Lung (tissue), 12 donors: ENCODE measurements around the gene NPRL2. TPM values are rescaled to one million over a fixed set of nuclear protein-coding genes. Genes with fewer than 3 reads are reported as not detected.
A peak's percentile ranks its signal among the peaks of the same experiment; 100 is the strongest.

Experiments
- ATAC-seq: fragments of 200-7000 bp; cut with Tn5 transposase; one replicate; pipeline ENCODE4 v1.9.1; 2020; ENCODE audit warnings: moderate number of reproducible peaks; ENCODE audit not compliant: insufficient read depth, low FRiP score
- DNase-seq, 3 donors: peaks; one replicate each; pipeline ENCODE4 v3.0.0-alpha.2; 2013 to 2017
- H3K27ac ChIP-seq, 2 donors: one replicate each; pipeline ENCODE4 v1.5.1; 2013; ENCODE audit warnings: mild to moderate bottlenecking in 2 of 2, moderate library complexity in 2 of 2, control low read depth in 1 of 2, inconsistent platforms in 1 of 2, low read depth in 1 of 2, low read length in 1 of 2
- H3K27me3 ChIP-seq, 3 donors: one replicate each; pipeline ENCODE4 v1.5.1; 2013; ENCODE audit warnings: low read length in 2 of 3; ENCODE audit not compliant: control insufficient read depth in 3 of 3, insufficient read depth in 3 of 3
- H3K36me3 ChIP-seq, 4 donors: one replicate each; pipeline ENCODE4 v1.5.1; 2013; ENCODE audit warnings: low read length in 4 of 4, mild to moderate bottlenecking in 1 of 4, moderate library complexity in 1 of 4; ENCODE audit not compliant: control insufficient read depth in 4 of 4, insufficient read depth in 4 of 4
- H3K4me1 ChIP-seq, 5 donors: one replicate each; pipeline ENCODE4 v1.5.1; 2013; ENCODE audit warnings: low read length in 5 of 5, mild to moderate bottlenecking in 2 of 5, moderate library complexity in 1 of 5; ENCODE audit not compliant: control insufficient read depth in 5 of 5, insufficient read depth in 5 of 5
- H3K4me3 ChIP-seq: one replicate; pipeline ENCODE4 v1.5.1; 2013; ENCODE audit warnings: mild to moderate bottlenecking, control low read depth, moderate library complexity
- H3K9ac ChIP-seq, 2 donors: one replicate each; pipeline ENCODE4 v1.5.1; 2013; ENCODE audit warnings: low read length in 2 of 2, control low read depth in 1 of 2; ENCODE audit not compliant: insufficient read depth in 1 of 2
- H3K9me3 ChIP-seq, 4 donors: one replicate each; pipeline ENCODE4 v1.5.1; 2013; ENCODE audit warnings: low read length in 3 of 4, mild to moderate bottlenecking in 1 of 4, moderate library complexity in 1 of 4; ENCODE audit not compliant: control insufficient read depth in 4 of 4, insufficient read depth in 3 of 4
- WGBS, 2 donors: extraction: QIAGEN DNeasy Blood & Tissue Kit; methylation state at CpG; one replicate each; pipeline ENCODE4 v1.1.7; 2013; 5-methylcytosine and 5-hydroxymethylcytosine counted together
- polyA plus RNA-seq, 2 donors: library from polyadenylated mRNA; stranded (reverse); fragments of 200-250 nt; gene quantifications; one replicate each; pipeline ENCODE4 v1.2.1, GENCODE V29; 2013
- total RNA-seq, 2 donors: library from RNA; depleted of rRNA in 1 of 2; stranded (reverse); fragments of >200 nt in 1 of 2; gene quantifications; one replicate each; pipeline ENCODE4 v1.2.1, GENCODE V29; 2014 to 2021
- TF ChIP-seq, protein P1 (sequence below): IDR thresholded peaks from 2 replicates; pipeline ENCODE4 v1.5.1; 2012; ENCODE audit warnings: mild to moderate bottlenecking; ENCODE audit errors: control extremely low read depth, extremely low read depth
- donor health status: control.
- donor health status: control.
- donor health status: Bipolar disorder and iron deficiency.
- donor health status: healthy.
- donor health status: DM: yes; HTN: yes; CAD: no.

The NPRL2 gene
- total and polyA plus RNA-seq, 4 donors = 12.7 to 21.9 (median 17.2) TPM

DNA sequence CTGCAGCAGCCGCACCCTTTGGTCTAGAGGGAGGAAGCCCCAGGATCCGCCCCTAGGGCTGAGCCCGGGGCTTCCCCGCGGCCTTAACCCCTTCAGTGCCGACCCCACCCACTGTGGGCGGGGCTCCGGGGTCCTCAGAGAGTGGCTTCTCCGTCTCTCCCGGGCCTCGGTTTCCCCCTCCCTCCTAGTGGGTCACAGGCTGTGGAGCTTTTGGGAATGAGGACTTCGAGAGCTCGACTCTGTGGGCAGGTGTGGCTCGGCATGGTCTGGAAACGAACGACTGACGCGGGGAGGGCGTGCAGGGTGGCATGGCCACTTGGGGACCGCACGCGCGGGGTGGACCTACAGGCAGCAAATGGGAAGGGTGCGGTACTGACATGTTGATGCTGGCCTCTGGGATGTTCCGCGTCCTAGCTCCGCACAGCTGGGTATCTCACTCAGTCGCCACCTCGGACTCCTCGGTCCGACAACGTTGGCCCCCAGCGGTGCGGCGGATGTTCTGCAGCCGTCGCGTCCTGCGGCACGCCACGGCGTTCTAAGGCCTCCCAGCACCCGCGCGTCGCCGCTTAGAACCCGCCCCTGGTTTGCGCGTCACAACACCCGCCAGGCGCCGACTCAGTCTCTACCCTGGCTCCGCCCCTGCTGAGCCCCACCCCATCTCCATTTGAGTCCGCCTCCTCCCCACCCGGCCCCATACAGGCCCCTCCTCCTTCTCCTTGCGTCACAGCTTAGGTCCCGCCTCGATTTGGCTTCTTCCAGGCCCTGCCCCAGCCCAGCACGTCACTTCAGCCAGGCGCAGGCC lies 51.5 kb downstream of the NPRL2 start, which contains the start of the genes HYAL3 and NAA80:
Gene HYAL3, minus strand, starts transcription at position 570 of the 802 bp plus-strand sequence. CDS start 3,803 bp downstream, outside the sequence.
Gene NAA80, minus strand, starts transcription at position 570 of the 802 bp plus-strand sequence. CDS start 1,942 bp downstream, outside the sequence.
- Histone ChIP-seq H3K4me1 (peaks cover 10 to 31% (median 17%) of the 10 kb centered on the region in 5 donors), H3K9ac (peak within 1 kb of the TSS; percentile 51 to 85), H3K36me3 (peaks cover 0 to 4% (median 0%) of the 10 kb centered on the region in 4 donors), H3K9me3 (no peaks in the 10 kb centered on the region), H3K27me3 (no peaks in the 10 kb centered on the region), H3K4me3 (peak within 1 kb of the TSS; percentile 45), H3K27ac (peak within 1 kb of the TSS; percentile 86 to 95)
- 0 to 1% methylated on average over 61 of the region's 61 CpGs for whole genome bisulfite sequencing, 2 donors
- ATAC-seq = peak; percentile 91
- DNase-seq = peak; percentile 100
- TF ChIP-seq, protein P1, sequence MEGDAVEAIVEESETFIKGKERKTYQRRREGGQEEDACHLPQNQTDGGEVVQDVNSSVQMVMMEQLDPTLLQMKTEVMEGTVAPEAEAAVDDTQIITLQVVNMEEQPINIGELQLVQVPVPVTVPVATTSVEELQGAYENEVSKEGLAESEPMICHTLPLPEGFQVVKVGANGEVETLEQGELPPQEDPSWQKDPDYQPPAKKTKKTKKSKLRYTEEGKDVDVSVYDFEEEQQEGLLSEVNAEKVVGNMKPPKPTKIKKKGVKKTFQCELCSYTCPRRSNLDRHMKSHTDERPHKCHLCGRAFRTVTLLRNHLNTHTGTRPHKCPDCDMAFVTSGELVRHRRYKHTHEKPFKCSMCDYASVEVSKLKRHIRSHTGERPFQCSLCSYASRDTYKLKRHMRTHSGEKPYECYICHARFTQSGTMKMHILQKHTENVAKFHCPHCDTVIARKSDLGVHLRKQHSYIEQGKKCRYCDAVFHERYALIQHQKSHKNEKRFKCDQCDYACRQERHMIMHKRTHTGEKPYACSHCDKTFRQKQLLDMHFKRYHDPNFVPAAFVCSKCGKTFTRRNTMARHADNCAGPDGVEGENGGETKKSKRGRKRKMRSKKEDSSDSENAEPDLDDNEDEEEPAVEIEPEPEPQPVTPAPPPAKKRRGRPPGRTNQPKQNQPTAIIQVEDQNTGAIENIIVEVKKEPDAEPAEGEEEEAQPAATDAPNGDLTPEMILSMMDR = peak; percentile 1

DNA sequence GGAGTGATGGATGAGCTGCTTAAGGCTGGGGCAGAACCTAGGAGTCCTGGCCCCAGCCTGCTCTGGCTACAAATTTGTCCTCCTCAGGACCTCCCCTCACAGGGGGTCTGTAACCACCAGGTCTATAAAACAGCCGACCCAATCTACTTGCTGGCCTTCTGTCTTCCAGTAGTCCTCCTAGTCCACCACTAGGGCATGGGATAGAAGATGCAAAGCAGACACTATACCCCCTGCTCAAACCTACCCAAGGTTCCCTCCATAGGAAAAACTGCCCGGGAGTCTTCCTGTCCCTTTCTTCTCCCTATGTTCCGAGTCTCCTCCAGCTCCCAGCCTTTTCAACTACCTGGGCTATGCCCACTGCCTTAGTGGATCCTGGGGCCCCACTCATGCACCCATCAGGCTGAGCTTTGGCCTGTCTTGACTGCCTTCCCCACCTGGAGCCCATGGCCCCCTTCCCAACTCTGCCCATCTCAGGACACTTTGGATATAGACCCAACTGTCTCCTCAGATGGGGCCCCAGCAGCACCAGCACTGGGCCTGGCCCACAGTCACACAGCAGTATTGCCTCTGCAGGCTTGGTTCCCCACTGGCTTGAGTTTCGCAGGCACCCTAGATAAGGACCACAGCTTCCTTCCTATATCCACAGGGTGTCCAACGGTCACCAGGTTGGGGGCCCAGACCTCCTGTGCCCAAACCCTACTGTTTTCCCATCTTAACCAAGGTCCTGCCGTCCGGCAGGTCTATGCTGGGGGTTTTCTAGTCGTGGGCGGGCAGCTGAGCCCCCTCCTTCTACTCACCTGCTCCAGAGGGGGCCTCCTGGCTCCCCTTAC lies 52.5 kb downstream of the NPRL2 start:
- H3K4me1 ChIP-seq = peaks cover 9 to 27% (median 13%) of the 10 kb centered on the region in 5 donors
- 24 to 40% methylated on average over 9 of the region's 9 CpGs for WGBS, 2 donors

DNA sequence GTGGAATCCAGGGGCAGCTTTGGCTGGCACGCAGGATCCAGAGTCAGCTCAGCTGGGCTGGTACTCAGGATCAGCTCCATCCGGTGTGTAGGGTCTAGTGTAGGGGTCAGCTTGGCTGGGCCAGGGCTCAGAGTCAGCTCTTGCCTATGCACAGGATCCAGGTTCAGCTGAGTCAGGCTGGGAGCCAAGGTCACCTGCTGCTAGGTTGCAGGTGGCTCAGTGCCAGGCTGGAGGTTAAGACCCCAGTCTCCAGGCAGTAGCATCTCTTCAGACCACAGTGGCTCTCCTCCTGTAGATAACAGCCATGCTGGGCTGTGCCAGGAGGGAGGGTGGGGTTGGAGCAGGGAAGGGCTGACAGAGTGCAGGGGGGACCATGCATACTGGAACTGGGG lies 53.2 kb downstream of the NPRL2 start:
- Histone ChIP-seq H3K36me3 (peaks cover 0 to 4% (median 0%) of the 10 kb centered on the region in 4 donors), H3K9ac (no peak overlapping the region), H3K9me3 (no peaks in the 10 kb centered on the region), H3K4me1 (peaks cover 6 to 32% (median 12%) of the 10 kb centered on the region in 5 donors), H3K27me3 (no peaks in the 10 kb centered on the region), H3K4me3 (no peak overlapping the region), H3K27ac (peak overlapping the region in 1 of 2 donors; percentile 12)
- ATAC-seq (no peak), DNase-seq (no peak)
- WGBS, 2 donors = 94 to 98% methylated on average over 2 of the region's 2 CpGs
- TF ChIP-seq, protein P1 = no peak

More for the DNA sequence above, 52.5 kb downstream of the NPRL2 start:
- Histone ChIP-seq H3K4me3 (no peak overlapping the region), H3K9me3 (no peaks in the 10 kb centered on the region), H3K27ac (peak overlapping the region; percentile 81 to 86), H3K9ac (peak overlapping the region in 1 of 2 donors; percentile 84), H3K27me3 (no peaks in the 10 kb centered on the region), H3K36me3 (peaks cover 0 to 4% (median 0%) of the 10 kb centered on the region in 4 donors)
- DNase-seq (no peak), ATAC-seq (no peak)
- TF ChIP-seq, protein P1 = no peak

Other genes with a start within 250 kb of the NPRL2 start
- 10 to 100 TPM; 27.8 to 54.3 TPM for gene SEMA3F, start 195.5 kb downstream of the NPRL2 start, total RNA-seq
- gene SEMA3F, start 195.5 kb downstream of the NPRL2 start, polyA plus RNA-seq = 10 to 100 TPM; 41.6 to 53.1 TPM
- gene GNAT1, start 159.2 kb downstream of the NPRL2 start, total RNA-seq = not detected
- gene GNAT1, start 159.2 kb downstream of the NPRL2 start, polyA plus RNA-seq = under 1 TPM; 0.05 to 0.16 TPM
- gene SLC38A3, start 145.5 kb downstream of the NPRL2 start, total RNA-seq = 1 to 10 TPM in 1 of 2 donors, under 1 TPM in 1; 0.43 to 4.3 TPM
- gene SLC38A3, start 145.5 kb downstream of the NPRL2 start, polyA plus RNA-seq = under 1 TPM; 0.08 to 0.24 TPM
- 100 to 1,000 TPM; 224 to 332 TPM for gene GNAI2, start 114.6 kb downstream of the NPRL2 start, total RNA-seq
- gene GNAI2, start 114.6 kb downstream of the NPRL2 start, polyA plus RNA-seq = 100 to 1,000 TPM; 217 to 364 TPM
- 10 to 100 TPM; 47.9 to 95.7 TPM for gene SEMA3B, start 81.6 kb downstream of the NPRL2 start, total RNA-seq
- 10 to 100 TPM; 39.6 to 75.6 TPM for gene SEMA3B, start 81.6 kb downstream of the NPRL2 start, polyA plus RNA-seq
- under 1 TPM in 1 of 2 donors, not detected in 1; 0.12 TPM for gene LSMEM2, start 71.7 kb downstream of the NPRL2 start, total RNA-seq
- gene LSMEM2, start 71.7 kb downstream of the NPRL2 start, polyA plus RNA-seq = under 1 TPM; 0.10 to 0.49 TPM
- 10 to 100 TPM; 14.7 to 98.8 TPM for gene IFRD2, start 58.3 kb downstream of the NPRL2 start, total RNA-seq
- gene IFRD2, start 58.3 kb downstream of the NPRL2 start, polyA plus RNA-seq = 100 to 1,000 TPM in 1 of 2 donors, 10 to 100 TPM in 1; 91.4 to 107 TPM
- 1 to 10 TPM; 1.4 to 4.0 TPM for gene HYAL3, start 51.4 kb downstream of the NPRL2 start, total RNA-seq
- 1 to 10 TPM; 2.5 to 4.9 TPM for gene HYAL3, start 51.4 kb downstream of the NPRL2 start, polyA plus RNA-seq
- gene NAA80, start 51.4 kb downstream of the NPRL2 start, total RNA-seq = 10 to 100 TPM in 1 of 2 donors, 1 to 10 TPM in 1; 4.8 to 16.6 TPM
- 10 to 100 TPM in 1 of 2 donors, 1 to 10 TPM in 1; 9.5 to 14.7 TPM for gene NAA80, start 51.4 kb downstream of the NPRL2 start, polyA plus RNA-seq
- gene HYAL1, start 47.2 kb downstream of the NPRL2 start, total RNA-seq = 10 to 100 TPM in 1 of 2 donors, 1 to 10 TPM in 1; 1.6 to 51.2 TPM
- 10 to 100 TPM; 24.6 to 27.8 TPM for gene HYAL1, start 47.2 kb downstream of the NPRL2 start, polyA plus RNA-seq
- 100 to 1,000 TPM in 1 of 2 donors, 10 to 100 TPM in 1; 94.3 to 218 TPM for gene HYAL2, start 28.0 kb downstream of the NPRL2 start, total RNA-seq
- 100 to 1,000 TPM; 193 to 208 TPM for gene HYAL2, start 28.0 kb downstream of the NPRL2 start, polyA plus RNA-seq
- 10 to 100 TPM; 11.1 to 33.4 TPM for gene TUSC2, start 22.6 kb downstream of the NPRL2 start, total RNA-seq
- gene TUSC2, start 22.6 kb downstream of the NPRL2 start, polyA plus RNA-seq = 10 to 100 TPM; 27.6 to 54.5 TPM
- gene RASSF1, start 9.9 kb downstream of the NPRL2 start, total RNA-seq = 10 to 100 TPM; 36.3 to 46.0 TPM
- 10 to 100 TPM; 38.0 to 59.0 TPM for gene RASSF1, start 9.9 kb downstream of the NPRL2 start, polyA plus RNA-seq
- 100 to 1,000 TPM in 1 of 2 donors, 10 to 100 TPM in 1; 70.8 to 117 TPM for gene ZMYND10, start 5.0 kb downstream of the NPRL2 start, total RNA-seq
- gene ZMYND10, start 5.0 kb downstream of the NPRL2 start, polyA plus RNA-seq = 10 to 100 TPM; 31.4 to 54.1 TPM
- gene CYB561D2, start 87 bp upstream of the NPRL2 start, total RNA-seq = 10 to 100 TPM; 18.2 to 33.9 TPM
- 10 to 100 TPM; 21.4 to 50.8 TPM for gene CYB561D2, start 87 bp upstream of the NPRL2 start, polyA plus RNA-seq
- gene TMEM115, start 8.7 kb upstream of the NPRL2 start, total RNA-seq = 10 to 100 TPM; 29.0 to 38.8 TPM
- 10 to 100 TPM; 32.9 to 44.8 TPM for gene TMEM115, start 8.7 kb upstream of the NPRL2 start, polyA plus RNA-seq
- gene CACNA2D2, start 152.9 kb upstream of the NPRL2 start, total RNA-seq = 100 to 1,000 TPM in 1 of 2 donors, 10 to 100 TPM in 1; 35.8 to 111 TPM
- 100 to 1,000 TPM in 1 of 2 donors, 10 to 100 TPM in 1; 28.2 to 102 TPM for gene CACNA2D2, start 152.9 kb upstream of the NPRL2 start, polyA plus RNA-seq
- 1 to 10 TPM; 5.7 to 7.0 TPM for gene C3orf18, start 217.0 kb upstream of the NPRL2 start, total RNA-seq
- gene C3orf18, start 217.0 kb upstream of the NPRL2 start, polyA plus RNA-seq = 1 to 10 TPM; 2.7 to 3.2 TPM
- 10 to 100 TPM; 17.3 to 28.0 TPM for gene HEMK1, start 218.7 kb upstream of the NPRL2 start, total RNA-seq
- 10 to 100 TPM; 16.0 to 20.1 TPM for gene HEMK1, start 218.7 kb upstream of the NPRL2 start, polyA plus RNA-seq